Jurkat, Clone E6-1 (cell line): ENCODE measurements around the gene RABL2A.
"Not testable (repeated sequence)": the region's sequence is repeated elsewhere in the genome, so short reads cannot be mapped to it uniquely, and the experiment has no call there.

Experiments used
- DNase-seq: peaks from one replicate; pipeline ENCODE4 v3.0.0-alpha.2; 2011; ENCODE audit warnings: low read depth, low spot score
- H3K4me3 ChIP-seq: 2 replicates; pipeline ENCODE4 v1.5.1; 2011; ENCODE audit warnings: mild to moderate bottlenecking, low read length, control low read depth, moderate library complexity

RABL2A gene

GRCh38 chr2:113672326-113672932, 45.4 kb downstream of the RABL2A start:
- H3K4me3 ChIP-seq = no peak overlapping the region
- DNase-seq = no peak

GRCh38 chr2:113675875-113676274, 48.8 kb downstream of the RABL2A start:
- no peak overlapping the region for H3K4me3 ChIP-seq
- DNase-seq = no peak

GRCh38 chr2:113676623-113677266, 49.7 kb downstream of the RABL2A start:
- DNase-seq = no peak
- H3K4me3 ChIP-seq = no peak overlapping the region

- H3K4me3 ChIP-seq = no peak overlapping the region
- DNase-seq = no peak
Measured at GRCh38 chr2:113677330-113677729, 50.3 kb downstream of the RABL2A start.

GRCh38 chr2:113679457-113679856, 52.4 kb downstream of the RABL2A start:
- no peak for DNase-seq
- H3K4me3 ChIP-seq = no peak overlapping the region

GRCh38 chr2:113685471-113685870, 58.4 kb downstream of the RABL2A start:
- H3K4me3 ChIP-seq = no peak overlapping the region

GRCh38 chr2:113686537-113686936, 59.5 kb downstream of the RABL2A start:
- H3K4me3 ChIP-seq = no peak overlapping the region

More at GRCh38 chr2:113685471-113685870, 58.4 kb downstream of the RABL2A start:
- no peak for DNase-seq

GRCh38 chr2:113690871-113691270, 63.8 kb downstream of the RABL2A start:
- not testable (repeated sequence) for H3K4me3 ChIP-seq, DNase-seq

More at GRCh38 chr2:113686537-113686936, 59.5 kb downstream of the RABL2A start:
- no peak for DNase-seq
